Body of pancreas (tissue), 4 donors: ENCODE data around the gene ZNF254. TPM values are rescaled to one million over a fixed set of nuclear protein-coding genes. Genes with fewer than 3 reads are reported as not detected.

Experiments used
- ATAC-seq: fragments of 150-250 bp; one replicate; pipeline ENCODE4 v1.9.1; 2016
- DNase-seq, 4 donors: peaks; one replicate each; pipeline ENCODE4 v3.0.0-alpha.2; 2019
- H3K27ac ChIP-seq, 4 donors: fragments of 200-600 bp; sonication (generic); 1 replicate in 3 of 4; 2 replicates in 1 of 4; pipeline versions ENCODE4 v1.5.1 to v1.6.1; 2016 to 2019; ENCODE audit warnings: mild to moderate bottlenecking in 1 of 4, mixed read lengths in 1 of 4, moderate library complexity in 1 of 4
- H3K27me3 ChIP-seq, 2 donors: fragments of 200-600 bp; sonication (generic); one replicate each; pipeline ENCODE4 v1.6.0; 2016; ENCODE audit warnings: mild to moderate bottlenecking in 1 of 2
- H3K36me3 ChIP-seq, 2 donors: fragments of 200-600 bp; sonication (generic); replicated peaks in 1 of 2; 2 replicates each; pipeline ENCODE4 v1.5.1; 2016; ENCODE audit warnings: low read depth in 2 of 2; ENCODE audit not compliant: insufficient read depth in 1 of 2
- H3K4me1 ChIP-seq: fragments of 200-600 bp; sonication (generic); one replicate; pipeline ENCODE4 v1.6.0; 2016
- H3K4me3 ChIP-seq, 2 donors: fragments of 200-600 bp; sonication (generic); 1 replicate in 1 of 2; 2 replicates in 1 of 2; pipeline ENCODE4 v1.5.1; 2016 to 2019
- H3K9me3 ChIP-seq, 3 donors: fragments of 200-600 bp; sonication (generic); 1 replicate in 2 of 3; 2 replicates in 1 of 3; pipeline ENCODE4 v1.5.1; 2016
- POLR2A ChIP-seq, 3 donors: fragments of 450-650 bp; IDR thresholded peaks; one replicate each; pipeline ENCODE4 v1.6.1; 2016; ENCODE audit warnings: antibody characterized with exemption in 3 of 3, mild to moderate bottlenecking in 2 of 3
- WGBS, 2 donors: methylation state at CpG; one replicate each; pipeline ENCODE4 v1.1.5; 2017; 5-methylcytosine and 5-hydroxymethylcytosine counted together
- intact Hi-C: fragments of 100-400 bp; cut with DNase I; formaldehyde crosslinking; loops from one replicate; pipeline ENCODE4 v1.15.1; 2023
- total RNA-seq, 2 donors: library from RNA; depleted of rRNA; stranded (reverse); fragments of >200 nt; gene quantifications; one replicate each; pipeline ENCODE4 v1.1.0, GENCODE V29; 2016
- TF ChIP-seq, protein P1 (sequence below), 7 experiments: fragments of 450-650 bp in 4 of 7; fragments of 200-600 bp in 3 of 7; sonication (generic) in 3 of 7; IDR thresholded peaks; one replicate each; pipeline ENCODE4 v1.5.1; 2016 to 2019; ENCODE audit warnings: antibody characterized with exemption in 7 of 7

The ZNF254 gene
- total RNA-seq, 2 donors from 2014 or later, result 13.7 to 39.9 TPM

DNA sequence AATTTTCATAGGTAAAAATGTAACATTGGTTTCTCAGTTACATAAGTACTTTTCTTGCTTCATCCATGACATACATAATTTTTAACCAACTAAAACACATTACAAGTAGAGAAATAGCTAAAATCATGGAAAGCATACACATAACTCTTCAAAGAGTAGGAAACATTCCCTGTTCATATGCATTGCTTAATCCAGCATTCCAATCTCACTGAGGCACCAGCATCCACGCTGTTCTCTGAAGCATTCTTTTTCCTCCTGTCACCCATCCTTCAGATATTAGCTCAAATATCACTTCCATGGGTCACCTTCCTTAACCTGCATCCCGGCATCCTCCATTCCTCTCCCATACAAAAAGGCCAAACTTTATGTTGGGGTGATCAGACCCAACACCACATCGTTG is 79.1 kb downstream of the ZNF254 start:
- no peak for TF ChIP-seq POLR2A (IDR thresholded peaks at IDR 0.05)
- TF ChIP-seq, protein P1, sequence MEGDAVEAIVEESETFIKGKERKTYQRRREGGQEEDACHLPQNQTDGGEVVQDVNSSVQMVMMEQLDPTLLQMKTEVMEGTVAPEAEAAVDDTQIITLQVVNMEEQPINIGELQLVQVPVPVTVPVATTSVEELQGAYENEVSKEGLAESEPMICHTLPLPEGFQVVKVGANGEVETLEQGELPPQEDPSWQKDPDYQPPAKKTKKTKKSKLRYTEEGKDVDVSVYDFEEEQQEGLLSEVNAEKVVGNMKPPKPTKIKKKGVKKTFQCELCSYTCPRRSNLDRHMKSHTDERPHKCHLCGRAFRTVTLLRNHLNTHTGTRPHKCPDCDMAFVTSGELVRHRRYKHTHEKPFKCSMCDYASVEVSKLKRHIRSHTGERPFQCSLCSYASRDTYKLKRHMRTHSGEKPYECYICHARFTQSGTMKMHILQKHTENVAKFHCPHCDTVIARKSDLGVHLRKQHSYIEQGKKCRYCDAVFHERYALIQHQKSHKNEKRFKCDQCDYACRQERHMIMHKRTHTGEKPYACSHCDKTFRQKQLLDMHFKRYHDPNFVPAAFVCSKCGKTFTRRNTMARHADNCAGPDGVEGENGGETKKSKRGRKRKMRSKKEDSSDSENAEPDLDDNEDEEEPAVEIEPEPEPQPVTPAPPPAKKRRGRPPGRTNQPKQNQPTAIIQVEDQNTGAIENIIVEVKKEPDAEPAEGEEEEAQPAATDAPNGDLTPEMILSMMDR (IDR thresholded peaks at IDR 0.05), result no peak
- intact Hi-C loops, result no loop called here
- H3K36me3 ChIP-seq, result no peaks in the 10 kb centered on the region
- H3K9me3 ChIP-seq, result peaks cover 0 to 24% (median 0%) of the 10 kb centered on the region in 3 donors
- no peak overlapping the region for H3K4me3 ChIP-seq
- no peak for DNase-seq
- no peak overlapping the region for H3K27ac ChIP-seq
- H3K27me3 ChIP-seq, result no peaks in the 10 kb centered on the region
- no peak for ATAC-seq
- 87 to 92% methylated on average over 3 of the region's 3 CpGs for WGBS, 2 donors
- H3K4me1 ChIP-seq, result no peaks in the 10 kb centered on the region

DNA sequence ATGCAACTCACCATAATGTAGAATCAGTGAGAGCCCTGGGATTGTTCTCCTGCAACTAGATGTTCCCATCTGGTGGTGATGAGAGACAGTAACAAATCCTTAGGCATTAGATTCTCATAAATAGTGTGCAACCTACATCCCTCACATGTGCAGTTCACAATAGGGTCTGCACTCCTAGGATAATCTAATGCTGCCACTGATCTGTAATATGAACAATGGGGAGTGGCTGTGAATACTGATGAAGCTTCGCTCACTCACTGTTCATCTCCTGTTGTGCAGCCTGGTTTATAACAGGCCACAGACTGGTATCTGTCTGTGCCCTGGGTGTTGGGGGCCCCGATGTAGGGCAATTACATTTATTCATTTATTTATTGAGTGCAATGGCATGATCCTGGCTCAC is 86.9 kb downstream of the ZNF254 start:
- H3K4me1 ChIP-seq, result no peaks in the 10 kb centered on the region
- no peak overlapping the region for H3K27ac ChIP-seq
- no peaks in the 10 kb centered on the region for H3K27me3 ChIP-seq
- H3K9me3 ChIP-seq, result peaks cover 0 to 24% (median 0%) of the 10 kb centered on the region in 3 donors
- ATAC-seq (no peak), DNase-seq (no peak)
- WGBS, 2 donors, result 87 to 100% methylated on average over 2 of the region's 2 CpGs
- no peak overlapping the region for H3K4me3 ChIP-seq
- H3K36me3 ChIP-seq, result no peaks in the 10 kb centered on the region
- TF ChIP-seq POLR2A (IDR thresholded peaks at IDR 0.05), result no peak
- TF ChIP-seq, protein P1 (IDR thresholded peaks at IDR 0.05), result no peak
- intact Hi-C loops, result no loop called here

DNA sequence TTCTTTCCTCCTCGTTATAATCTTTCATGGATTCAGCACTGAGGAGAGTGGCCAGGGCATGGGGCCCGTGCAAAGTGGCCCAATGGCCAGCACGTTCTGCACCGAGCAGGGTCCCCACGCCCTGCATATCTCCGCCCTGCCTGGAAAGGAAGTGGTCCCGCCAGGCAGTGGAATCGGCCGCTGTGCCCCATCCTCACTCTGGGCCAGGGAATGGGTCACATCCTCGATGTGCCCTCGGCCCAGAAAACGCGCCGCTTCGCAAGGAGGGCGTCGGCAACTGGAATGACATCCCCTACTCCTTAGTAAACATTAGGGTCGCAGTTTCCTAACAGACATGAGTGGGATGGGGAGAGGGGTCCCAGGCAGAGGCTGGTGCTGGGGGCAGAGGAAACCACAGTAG is 90.7 kb downstream of the ZNF254 start:
- Histone ChIP-seq H3K4me3 (no peak overlapping the region), H3K9me3 (peaks cover 0 to 29% (median 0%) of the 10 kb centered on the region in 3 donors), H3K4me1 (no peaks in the 10 kb centered on the region), H3K36me3 (no peaks in the 10 kb centered on the region), H3K27me3 (no peaks in the 10 kb centered on the region), H3K27ac (no peak overlapping the region)
- 82 to 94% methylated on average over 18 of the region's 18 CpGs for WGBS, 2 donors
- intact Hi-C loops, result no loop called here
- ATAC-seq (no peak), DNase-seq (no peak)
- no peak for TF ChIP-seq POLR2A (IDR thresholded peaks at IDR 0.05)
- TF ChIP-seq, protein P1 (IDR thresholded peaks at IDR 0.05), result no peak

DNA sequence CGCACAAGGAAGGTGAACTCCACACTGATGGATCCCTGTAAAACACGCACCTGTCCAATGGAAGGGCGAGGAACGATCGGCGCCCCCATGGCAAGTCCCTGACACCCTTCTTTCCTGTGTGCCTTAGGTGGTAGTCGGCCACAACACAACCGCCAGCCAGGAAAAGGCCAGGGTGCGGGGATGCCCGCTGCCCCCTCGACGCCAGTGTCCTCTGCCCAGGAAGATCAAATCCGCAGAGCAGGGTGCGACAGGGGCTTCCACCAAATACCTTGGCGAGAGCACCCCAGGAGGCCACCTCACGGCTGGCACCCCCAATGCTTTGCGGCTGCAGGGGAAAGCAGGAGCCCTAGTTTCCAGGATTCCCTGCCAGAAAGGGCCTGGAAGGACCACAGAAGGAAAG is 91.2 kb downstream of the ZNF254 start:
- WGBS, 2 donors, result 84 to 96% methylated on average over 8 to 15 of the region's 17 CpGs
- no peak for TF ChIP-seq POLR2A (IDR thresholded peaks at IDR 0.05)
- TF ChIP-seq, protein P1 (IDR thresholded peaks at IDR 0.05), result no peak
- intact Hi-C loops, result no loop called here
- H3K9me3 ChIP-seq, result peaks cover 0 to 29% (median 0%) of the 10 kb centered on the region in 3 donors
- no peak overlapping the region for H3K4me3 ChIP-seq
- H3K27me3 ChIP-seq, result no peaks in the 10 kb centered on the region
- no peak overlapping the region for H3K27ac ChIP-seq
- no peaks in the 10 kb centered on the region for H3K36me3 ChIP-seq
- DNase-seq (no peak), ATAC-seq (no peak)
- no peaks in the 10 kb centered on the region for H3K4me1 ChIP-seq

Other genes starting within 250 kb of the ZNF254 start
- gene ZNF726, start 172.3 kb upstream of the ZNF254 start, total RNA-seq, result 1 to 10 TPM; 1.8 to 2.0 TPM